Measurements from ENCODE around the gene LHX2. TPM values are rescaled to one million over a fixed set of nuclear protein-coding genes. Genes with fewer than 3 reads are reported as not detected.

LHX2 gene
- total and polyA plus RNA-seq, 9 of the 15 experiments (the other 6 are each of a cell fraction or from before 2014, with no cell fraction given): 0.07 TPM; not detected in 8

- FAIRE-seq (no peak), DNase-seq (ENCODE audit: extremely low read depth in 1 of 4, low spot score in 3 of 4) (no peak), ATAC-seq (no peak)
- BruUV-seq (replicated peaks): no TSS peak
- H4K20me1 ChIP-seq (replicated peaks; ENCODE audit: control insufficient read depth, insufficient read depth, low read length): peaks cover 1% of the 10 kb centered on the region
- intact Hi-C loops (cut with micrococcal nuclease): no loop called here
- H3K27me3 ChIP-seq (ENCODE audit: control insufficient read depth in 2 of 2, insufficient read depth in 2 of 2, low read length in 2 of 2): peaks cover 63 to 88% of the 10 kb centered on the region in 2 experiments
- no peak for TF ChIP-seq NELFE (IDR thresholded peaks at IDR 0.05; ENCODE audit: insufficient read depth, insufficient read length)
- TF ChIP-seq, protein P1, sequence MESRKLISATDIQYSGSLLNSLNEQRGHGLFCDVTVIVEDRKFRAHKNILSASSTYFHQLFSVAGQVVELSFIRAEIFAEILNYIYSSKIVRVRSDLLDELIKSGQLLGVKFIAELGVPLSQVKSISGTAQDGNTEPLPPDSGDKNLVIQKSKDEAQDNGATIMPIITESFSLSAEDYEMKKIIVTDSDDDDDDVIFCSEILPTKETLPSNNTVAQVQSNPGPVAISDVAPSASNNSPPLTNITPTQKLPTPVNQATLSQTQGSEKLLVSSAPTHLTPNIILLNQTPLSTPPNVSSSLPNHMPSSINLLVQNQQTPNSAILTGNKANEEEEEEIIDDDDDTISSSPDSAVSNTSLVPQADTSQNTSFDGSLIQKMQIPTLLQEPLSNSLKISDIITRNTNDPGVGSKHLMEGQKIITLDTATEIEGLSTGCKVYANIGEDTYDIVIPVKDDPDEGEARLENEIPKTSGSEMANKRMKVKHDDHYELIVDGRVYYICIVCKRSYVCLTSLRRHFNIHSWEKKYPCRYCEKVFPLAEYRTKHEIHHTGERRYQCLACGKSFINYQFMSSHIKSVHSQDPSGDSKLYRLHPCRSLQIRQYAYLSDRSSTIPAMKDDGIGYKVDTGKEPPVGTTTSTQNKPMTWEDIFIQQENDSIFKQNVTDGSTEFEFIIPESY (CRISPR knock-in tag; IDR thresholded peaks at IDR 0.05): peak; percentile 86
- TF ChIP-seq, protein P2, sequence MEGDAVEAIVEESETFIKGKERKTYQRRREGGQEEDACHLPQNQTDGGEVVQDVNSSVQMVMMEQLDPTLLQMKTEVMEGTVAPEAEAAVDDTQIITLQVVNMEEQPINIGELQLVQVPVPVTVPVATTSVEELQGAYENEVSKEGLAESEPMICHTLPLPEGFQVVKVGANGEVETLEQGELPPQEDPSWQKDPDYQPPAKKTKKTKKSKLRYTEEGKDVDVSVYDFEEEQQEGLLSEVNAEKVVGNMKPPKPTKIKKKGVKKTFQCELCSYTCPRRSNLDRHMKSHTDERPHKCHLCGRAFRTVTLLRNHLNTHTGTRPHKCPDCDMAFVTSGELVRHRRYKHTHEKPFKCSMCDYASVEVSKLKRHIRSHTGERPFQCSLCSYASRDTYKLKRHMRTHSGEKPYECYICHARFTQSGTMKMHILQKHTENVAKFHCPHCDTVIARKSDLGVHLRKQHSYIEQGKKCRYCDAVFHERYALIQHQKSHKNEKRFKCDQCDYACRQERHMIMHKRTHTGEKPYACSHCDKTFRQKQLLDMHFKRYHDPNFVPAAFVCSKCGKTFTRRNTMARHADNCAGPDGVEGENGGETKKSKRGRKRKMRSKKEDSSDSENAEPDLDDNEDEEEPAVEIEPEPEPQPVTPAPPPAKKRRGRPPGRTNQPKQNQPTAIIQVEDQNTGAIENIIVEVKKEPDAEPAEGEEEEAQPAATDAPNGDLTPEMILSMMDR (IDR thresholded peaks at IDR 0.05 in 2 of 3, conservative IDR thresholded peaks at IDR 0.05 in 1 of 3; ENCODE audit: insufficient read depth in 2 of 3, low read depth in 1 of 3, low read length in 3 of 3): peak in 1 of 3 experiments; percentile 18; a peak in 1 of 6 replicates
- WGBS (ENCODE audit: insufficient coverage, low coverage, missing lambda C conversion rate): 47% methylated on average over 37 of the region's 57 CpGs
- no peak overlapping the region for H3K4me2 ChIP-seq (ENCODE audit: insufficient read depth, low read length)
- H3K9me3 ChIP-seq (replicated peaks; ENCODE audit: control insufficient read depth, insufficient read depth, low read depth, low read length): no peaks in the 10 kb centered on the region
- no peaks in the 10 kb centered on the region for H3K36me3 ChIP-seq (ENCODE audit: control insufficient read depth, insufficient read depth, low read length)
- ChIA-PET POLR2A (no interaction called here), CTCF (ENCODE audit: low intra/inter-chr PET ratio) (no interaction called here)
- peaks cover 2% of the 10 kb centered on the region for H3K9me1 ChIP-seq (ENCODE audit: control insufficient read depth, insufficient read depth, low read length)
- in situ Hi-C loops (cut with MboI): no loop called here
- no peak overlapping the region for H3K27ac ChIP-seq (ENCODE audit: extremely low read depth, low read depth, low read length)
- peaks cover 0 to 48% of the 10 kb centered on the region in 2 experiments; a peak in 3 of 5 replicates for H3K4me1 ChIP-seq (replicated peaks in 1 of 2; ENCODE audit: control insufficient read depth in 2 of 2, insufficient read depth in 2 of 2, low read length in 2 of 2)
- H3K9ac ChIP-seq (ENCODE audit: insufficient read depth in 1 of 2, low read depth in 2 of 2, low read length in 2 of 2): no peak overlapping the region
- no peak overlapping the region for H2AFZ ChIP-seq (ENCODE audit: low read depth, low read length)
- no peaks in the 10 kb centered on the region for H3K79me2 ChIP-seq (ENCODE audit: control insufficient read depth, insufficient read depth, low read length)
- H3K4me3 ChIP-seq: no peak overlapping the region
Measured at GRCh38 chr9:124014956-124015660, 3.5 kb downstream of the LHX2 start.
